ENCODE data around the gene MYO6.

DNA sequence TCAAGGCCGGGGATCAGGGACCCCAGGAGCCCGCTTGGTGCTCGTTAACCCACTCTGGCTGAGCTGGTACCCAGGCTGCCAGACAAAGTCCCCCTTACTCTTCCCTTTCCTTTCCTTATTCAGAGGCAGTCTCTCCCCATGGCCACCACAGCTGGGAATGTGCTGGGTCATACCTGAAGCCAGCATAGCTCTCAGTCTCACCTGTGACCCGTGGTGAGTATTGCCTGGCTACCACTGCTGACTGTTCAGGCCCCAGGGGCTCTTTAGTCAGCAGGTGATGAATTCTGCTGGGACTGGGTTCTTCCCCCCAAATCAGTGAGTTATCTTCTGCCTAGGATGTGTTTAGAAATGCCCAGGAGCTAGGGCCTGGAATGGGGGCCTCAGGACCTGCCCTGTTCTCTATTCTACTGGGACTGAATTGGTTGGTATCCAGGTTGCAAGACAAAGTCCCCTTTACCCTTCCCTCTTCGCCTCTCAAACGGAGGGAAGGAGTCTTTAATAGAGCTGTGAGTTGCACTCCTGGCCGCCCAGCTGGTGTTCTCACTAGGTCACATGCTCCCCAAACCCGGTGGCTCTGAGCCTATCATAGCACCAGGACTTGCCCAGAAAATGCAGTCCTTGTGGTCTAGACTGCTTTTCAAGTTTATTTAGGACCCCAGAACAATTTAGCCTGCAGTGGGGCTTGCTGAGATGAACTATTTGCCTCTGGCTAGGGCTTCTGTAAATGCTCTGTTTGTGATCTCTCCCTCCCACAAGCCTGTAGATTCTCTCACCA is 64.6 kb downstream of the MYO6 start:
- TF ChIP-seq ZBTB7A (IDR thresholded peaks at IDR 0.05; ENCODE audit: low read depth) (no peak), CREB1 (IDR thresholded peaks at IDR 0.05; ENCODE audit: low read depth) (no peak), TEAD4 (IDR thresholded peaks at IDR 0.05) (no peak), USF1 (IDR thresholded peaks at IDR 0.05) (no peak), TCF12 (IDR thresholded peaks at IDR 0.05; ENCODE audit: low read depth) (no peak)
- TF ChIP-seq, protein P1, sequence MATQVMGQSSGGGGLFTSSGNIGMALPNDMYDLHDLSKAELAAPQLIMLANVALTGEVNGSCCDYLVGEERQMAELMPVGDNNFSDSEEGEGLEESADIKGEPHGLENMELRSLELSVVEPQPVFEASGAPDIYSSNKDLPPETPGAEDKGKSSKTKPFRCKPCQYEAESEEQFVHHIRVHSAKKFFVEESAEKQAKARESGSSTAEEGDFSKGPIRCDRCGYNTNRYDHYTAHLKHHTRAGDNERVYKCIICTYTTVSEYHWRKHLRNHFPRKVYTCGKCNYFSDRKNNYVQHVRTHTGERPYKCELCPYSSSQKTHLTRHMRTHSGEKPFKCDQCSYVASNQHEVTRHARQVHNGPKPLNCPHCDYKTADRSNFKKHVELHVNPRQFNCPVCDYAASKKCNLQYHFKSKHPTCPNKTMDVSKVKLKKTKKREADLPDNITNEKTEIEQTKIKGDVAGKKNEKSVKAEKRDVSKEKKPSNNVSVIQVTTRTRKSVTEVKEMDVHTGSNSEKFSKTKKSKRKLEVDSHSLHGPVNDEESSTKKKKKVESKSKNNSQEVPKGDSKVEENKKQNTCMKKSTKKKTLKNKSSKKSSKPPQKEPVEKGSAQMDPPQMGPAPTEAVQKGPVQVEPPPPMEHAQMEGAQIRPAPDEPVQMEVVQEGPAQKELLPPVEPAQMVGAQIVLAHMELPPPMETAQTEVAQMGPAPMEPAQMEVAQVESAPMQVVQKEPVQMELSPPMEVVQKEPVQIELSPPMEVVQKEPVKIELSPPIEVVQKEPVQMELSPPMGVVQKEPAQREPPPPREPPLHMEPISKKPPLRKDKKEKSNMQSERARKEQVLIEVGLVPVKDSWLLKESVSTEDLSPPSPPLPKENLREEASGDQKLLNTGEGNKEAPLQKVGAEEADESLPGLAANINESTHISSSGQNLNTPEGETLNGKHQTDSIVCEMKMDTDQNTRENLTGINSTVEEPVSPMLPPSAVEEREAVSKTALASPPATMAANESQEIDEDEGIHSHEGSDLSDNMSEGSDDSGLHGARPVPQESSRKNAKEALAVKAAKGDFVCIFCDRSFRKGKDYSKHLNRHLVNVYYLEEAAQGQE (IDR thresholded peaks at IDR 0.05; ENCODE audit: low read depth): no peak

Data from Ishikawa (cell line).